ENCODE results near the gene MYH11.

MYH11 gene

DNA sequence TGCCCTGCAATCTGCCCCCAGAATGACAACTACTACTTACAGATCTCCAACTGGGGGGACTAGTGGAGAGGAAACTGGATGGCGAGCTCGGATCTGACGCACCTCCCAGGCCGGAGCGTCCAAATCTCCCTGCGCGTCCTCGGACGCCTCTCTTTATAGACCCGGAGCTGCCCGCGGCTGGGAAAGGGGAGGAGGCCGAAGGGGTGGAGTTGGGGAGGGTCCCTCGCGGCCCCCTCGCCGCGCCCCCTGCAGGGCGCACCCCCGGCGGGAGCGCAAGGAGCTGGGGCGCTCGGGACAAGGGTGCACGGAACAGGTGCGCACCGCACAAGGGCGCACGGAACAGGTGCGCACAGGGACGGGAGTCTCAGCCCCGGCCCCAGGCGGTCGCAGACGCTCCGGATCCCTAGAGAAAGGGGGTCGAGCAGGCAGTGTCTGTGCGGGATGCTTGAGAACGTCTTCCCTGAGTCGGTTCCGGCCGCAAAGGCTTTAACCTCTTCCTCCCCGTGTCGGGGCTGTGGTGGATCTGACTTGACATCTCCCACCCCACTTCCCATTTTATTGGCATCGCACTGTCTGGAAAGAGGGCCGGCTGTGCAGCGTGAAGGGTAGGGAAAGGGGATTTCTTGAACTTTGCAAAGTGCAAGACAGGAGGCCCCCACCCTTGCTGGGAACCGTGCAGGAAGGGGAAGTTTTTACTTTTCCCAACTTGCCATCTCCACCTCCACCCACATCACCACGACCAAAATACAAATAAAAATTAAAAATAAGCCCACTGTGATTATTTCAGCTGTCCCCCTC is at the start of gene MYH11:
Gene MYH11, minus strand, starts transcription at position 128 of the 798 bp plus-strand sequence. CDS start 18,776 bp downstream, outside the sequence.
- peak; percentile 25 for DNase-seq (ENCODE audit: low spot score)

DNA sequence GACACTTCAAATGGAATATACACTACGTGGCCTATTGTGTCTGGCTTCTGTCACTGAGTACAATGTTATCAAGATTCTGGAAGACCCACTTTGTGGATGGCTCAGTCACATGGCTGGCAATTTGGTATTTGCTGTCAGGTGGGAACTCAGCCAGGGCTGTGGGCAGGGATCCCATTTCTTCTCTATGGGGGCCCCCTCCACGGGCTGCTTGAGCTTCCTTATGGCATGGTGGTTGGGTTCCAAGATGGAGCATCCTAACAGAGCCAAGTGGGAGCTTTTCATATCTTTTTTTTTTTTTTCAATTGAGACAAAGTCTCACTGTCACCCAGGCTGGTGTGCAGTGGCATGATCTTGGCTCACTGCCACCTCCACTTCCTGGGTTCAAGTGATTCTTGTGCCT is 49.6 kb upstream of the MYH11 start:
- DNase-seq (ENCODE audit: low spot score) = no peak

DNA sequence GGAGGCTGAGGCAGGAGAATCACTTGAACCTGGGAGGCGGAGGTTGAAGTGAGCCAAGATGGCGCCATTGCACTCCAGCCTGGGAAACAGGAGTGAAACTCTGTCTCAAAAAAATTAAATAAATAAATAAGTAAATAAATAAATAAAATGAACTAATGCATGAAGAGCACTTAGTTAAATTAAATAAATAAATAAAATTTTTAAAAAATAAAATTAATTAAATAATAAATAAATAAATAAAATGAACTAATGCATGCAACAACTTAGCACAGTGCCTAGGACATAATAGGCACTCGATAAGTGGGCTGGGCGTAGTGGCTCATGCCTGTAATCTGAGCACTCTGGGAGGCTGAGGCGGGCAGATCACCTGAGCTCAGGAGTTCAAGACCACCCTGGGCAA is 47.1 kb upstream of the MYH11 start:
- no peak for DNase-seq (ENCODE audit: low spot score)

DNA sequence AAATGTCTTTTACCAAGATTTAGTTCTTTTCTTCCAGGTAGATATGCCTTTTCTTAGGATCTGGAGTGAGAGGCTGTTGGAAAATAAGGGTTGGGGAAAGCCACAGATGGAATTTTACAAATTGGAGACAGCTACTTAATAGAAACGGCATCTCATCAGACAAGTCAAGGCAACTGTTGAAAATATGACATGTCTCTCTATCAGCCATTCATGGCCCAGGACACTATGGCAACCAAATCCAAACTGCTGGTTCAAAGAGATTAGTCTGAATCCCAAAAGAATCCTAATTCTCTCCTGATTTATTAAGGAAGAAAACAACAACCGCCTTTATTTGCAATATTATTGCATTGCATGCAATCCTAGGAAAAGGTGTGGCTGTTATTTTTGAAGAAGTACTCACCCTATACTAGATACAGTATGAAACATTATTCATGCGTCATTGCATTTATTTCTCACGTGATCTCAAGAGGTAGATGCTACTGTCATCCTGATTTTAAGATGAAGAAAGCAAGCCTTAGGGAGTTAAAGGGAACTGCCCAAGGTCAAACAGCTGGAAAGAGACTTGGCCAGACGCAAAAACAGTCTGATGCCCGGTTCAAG is 44.2 kb upstream of the MYH11 start:
- DNase-seq (ENCODE audit: low spot score) = no peak

DNA sequence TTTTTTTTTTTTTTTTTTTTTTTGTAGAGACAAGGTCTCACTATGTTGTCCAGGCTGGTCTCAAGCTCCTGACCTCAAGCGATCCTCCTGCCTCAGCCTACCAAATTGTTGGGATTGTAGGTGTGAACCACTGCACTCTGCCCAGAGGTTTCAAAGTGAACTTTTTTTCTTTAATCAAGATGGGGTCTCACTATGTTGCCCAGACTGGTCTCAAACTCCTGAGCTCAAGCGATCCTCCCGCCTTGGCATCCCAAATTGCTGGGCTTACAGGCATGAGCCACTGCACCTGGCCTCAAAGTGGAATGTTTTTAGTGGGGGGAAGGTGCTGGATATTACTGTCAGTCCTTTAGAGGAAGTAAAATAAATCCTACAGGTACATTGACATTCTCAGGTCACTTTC is 43.5 kb upstream of the MYH11 start:
- no peak for DNase-seq (ENCODE audit: low spot score)

DNA sequence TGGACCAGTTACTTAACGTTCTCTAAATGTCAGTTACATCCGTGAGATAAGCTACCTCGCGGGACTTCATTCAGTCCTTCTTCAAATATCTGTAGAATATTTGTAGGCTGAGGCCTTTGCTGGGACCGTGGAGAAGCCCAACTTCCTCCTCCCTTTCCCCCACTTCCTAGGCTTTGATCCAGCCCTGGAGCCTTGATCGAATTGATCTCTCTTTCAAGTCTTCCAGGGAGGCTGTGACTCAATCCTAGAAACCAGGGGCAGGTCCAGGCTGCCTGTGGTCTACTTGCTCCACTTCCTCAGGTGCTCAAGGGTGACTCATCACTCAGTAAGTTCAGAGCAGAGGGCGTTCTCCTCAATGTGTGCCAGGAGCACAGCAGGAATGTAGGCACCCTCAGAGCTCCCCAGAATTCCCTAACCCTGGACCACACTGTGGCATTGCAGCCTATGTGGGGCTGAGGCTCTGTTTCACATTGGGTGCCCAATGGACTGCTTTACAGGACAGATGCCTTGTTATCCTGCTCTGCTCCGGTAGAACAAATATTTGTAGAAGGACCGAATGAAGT is 42.8 kb upstream of the MYH11 start:
- peak; percentile 66 for DNase-seq (ENCODE audit: low spot score)

DNA sequence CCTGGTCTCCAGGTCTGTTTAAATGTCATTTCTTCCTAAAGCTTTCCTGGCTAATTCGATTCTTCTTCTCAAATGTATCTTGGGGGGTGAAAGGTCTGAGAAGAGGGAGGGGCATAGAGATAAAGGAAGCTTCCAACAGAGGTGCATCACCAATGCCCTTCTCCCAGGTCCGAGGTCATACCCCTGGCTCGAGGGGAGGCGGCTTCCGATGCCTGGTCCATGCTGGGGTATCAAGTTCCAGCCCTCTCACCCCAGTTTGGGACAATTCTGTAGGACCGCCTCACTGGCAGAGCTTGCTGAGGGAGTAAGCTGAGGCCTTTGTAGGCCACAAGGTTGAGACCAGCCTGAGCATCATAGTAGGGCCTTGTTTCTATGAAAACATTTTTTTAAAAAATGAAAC is 41.8 kb upstream of the MYH11 start:
- no peak for DNase-seq (ENCODE audit: low spot score)

DNA sequence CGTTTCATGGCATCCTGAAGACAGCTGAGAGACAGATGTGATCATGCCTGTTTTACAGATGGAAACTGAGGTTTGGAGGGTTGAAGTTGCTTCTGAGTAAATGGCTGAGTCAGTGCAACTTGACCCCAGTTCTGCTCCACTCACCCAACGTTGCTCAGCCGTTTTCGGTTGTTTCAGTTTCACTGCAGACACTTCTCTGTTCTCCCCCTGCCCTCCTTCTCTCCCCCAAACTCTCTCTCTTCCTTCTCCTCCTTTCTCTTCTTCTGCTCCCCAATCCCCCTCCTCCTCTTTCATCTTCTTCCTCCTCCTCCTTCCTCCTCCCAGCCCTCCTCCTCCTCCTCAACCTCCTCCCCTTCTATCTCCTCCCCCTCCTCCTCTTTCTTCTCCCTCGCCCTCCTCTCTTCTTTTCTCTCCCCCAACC is 41.0 kb upstream of the MYH11 start:
- peak; percentile 58 for DNase-seq (ENCODE audit: low spot score)

DNA sequence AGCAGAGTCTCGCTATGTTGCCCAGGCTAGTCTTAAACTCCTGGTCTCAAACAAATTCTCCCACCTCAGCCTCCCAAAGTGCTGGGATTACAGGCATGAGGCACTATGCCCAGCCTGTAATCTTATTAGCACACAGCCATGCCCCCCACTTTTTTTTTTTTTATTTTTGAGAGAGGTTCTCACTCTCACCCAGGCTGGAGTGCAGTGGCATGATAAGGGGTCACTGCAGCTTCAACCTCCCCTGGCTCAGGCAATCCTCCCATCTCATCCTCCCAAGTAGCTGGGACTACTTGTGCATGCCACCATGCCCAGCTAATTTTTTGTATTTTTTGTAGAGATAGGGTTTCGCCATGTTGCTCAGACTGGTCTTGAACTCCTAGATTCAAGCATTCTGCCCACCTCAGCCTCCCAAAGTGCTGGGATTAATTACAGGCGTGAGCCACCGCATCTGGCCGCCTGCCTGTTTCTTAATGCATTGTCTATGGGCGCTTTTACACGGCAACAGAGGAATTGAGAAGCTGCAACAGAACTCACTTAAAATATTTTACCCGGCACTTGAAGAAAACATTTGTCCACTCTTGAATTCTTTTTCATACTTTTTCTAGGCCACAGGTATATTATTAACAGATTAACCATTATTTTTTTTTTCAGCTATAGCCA is 40.4 kb upstream of the MYH11 start:
- DNase-seq (ENCODE audit: low spot score) = no peak

DNA sequence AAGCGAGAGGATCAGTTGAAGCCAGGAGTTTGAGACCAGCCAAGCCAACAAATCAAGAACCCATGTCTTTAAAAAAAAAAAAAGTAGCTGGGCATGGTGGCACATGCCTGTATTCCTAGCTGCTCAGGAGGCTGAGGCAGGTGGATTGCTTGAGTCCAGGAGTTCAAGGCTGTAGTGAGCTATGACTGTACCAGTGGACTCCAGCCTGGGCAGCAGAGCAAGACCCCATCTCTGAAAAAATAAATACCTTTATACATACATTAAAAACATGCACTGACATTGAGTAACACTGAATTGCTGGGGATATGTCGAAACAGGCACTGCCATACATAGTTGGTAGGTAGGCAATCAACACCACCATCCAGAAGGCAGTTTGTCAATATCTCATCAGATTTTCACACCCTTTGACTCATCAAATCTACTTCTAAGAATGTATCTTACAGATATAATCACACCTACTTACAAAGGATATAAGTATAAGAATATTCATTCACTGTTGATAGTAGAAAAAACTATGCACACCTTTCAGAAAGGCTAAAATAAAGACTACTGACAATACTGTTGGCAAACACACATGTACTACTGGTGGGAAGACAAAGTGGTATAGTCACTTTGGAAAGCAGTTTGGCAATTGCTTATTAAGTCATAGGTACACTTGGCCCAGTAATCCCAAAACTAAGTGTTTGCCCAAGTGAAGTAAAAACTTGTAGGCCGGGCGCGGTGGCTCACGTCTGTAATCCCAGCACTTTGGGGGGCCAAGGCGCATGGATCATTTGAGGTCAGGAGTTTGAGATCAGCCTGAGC is 37.9 kb upstream of the MYH11 start:
- DNase-seq (ENCODE audit: low spot score) = no peak

DNA sequence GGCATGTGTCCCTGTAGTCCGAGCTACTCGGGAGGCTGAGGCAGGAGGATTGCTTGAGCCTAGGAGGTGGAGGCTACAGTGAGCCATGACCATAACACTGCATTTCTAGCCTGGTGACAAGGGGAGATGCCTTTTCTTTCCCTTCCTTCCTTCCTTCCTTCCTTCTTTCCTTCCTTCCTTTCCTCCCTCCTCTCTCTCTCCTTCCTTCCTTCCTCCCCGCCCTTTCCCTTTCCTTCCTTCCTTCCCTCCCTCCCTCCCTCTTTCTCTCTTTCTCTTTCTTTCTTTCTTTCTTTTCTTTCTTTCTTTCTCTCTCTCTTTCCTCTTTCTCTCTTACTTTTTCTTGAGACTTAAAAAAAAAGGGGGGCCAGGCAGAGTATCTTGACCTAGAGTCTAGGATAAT is 34.7 kb upstream of the MYH11 start:
- no peak for DNase-seq (ENCODE audit: low spot score)

DNA sequence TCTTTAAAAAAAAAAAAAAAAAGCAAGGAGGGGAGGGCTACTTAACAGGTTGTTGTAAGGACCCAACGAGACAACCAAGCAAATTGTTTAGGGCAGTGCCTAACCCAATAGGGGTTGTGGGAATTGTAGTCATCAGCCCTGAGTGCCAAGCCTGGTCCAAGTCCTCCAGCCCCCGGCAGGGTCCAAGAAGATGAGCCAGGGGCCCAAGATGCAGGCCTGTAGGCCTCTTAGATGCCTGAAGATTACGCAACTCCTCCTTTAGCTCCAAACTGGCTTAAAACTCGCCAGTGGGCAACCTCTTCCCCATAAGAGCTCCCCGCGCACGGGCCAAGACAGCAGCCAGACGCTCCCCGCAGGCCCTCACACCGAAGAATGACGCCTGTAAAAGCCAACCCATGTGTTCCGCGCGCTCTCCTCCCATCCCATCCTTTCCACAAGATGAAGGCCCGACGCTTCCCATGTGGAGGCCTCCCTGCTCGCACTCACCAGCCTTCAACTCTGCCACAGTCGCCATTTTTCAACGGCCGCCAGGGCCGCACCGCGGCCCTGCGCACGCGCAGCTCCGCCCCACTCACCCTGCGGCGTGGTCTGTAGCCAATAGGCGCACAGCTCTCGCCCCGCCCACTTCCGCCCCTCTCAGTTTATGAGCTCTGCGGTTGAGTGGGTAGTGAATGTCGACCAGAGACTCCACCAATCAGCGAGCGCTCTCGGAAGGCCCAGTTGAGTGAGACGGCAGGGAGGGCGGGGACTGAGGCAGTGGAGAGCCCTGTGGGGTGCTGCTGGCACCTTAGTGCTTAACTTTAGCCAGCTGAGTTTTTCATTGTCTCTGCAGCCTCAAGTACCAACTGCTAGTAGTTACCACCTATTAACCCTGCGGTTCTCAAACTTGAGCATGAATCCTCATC is 31.5 kb upstream of the MYH11 start, which contains the start of gene CEP20:
Gene CEP20, minus strand, starts transcription at position 532 of the 905 bp plus-strand sequence. Its CDS starts 18 bp downstream, at position 514.
- DNase-seq (ENCODE audit: low spot score) = peak; percentile 100

DNA sequence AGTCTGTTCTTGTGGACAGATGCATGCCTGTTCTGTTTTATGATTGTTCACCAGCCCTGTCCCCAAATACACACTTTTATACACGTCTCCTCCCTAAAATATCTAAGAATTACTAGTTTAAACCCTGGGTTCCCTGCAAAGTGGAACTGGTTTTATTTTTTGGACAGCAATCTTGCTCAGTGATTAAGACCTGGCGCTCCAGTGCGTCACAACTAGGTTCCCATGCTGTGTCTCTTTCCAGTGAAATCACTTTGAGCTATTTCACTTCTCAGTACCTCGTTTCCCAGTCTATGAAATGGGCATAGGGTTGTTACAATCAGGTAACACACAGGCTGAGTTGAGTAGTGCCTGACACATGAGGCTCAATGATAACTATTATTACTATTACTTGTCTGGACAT is 30.5 kb upstream of the MYH11 start:
- no peak for DNase-seq (ENCODE audit: low spot score)

DNA sequence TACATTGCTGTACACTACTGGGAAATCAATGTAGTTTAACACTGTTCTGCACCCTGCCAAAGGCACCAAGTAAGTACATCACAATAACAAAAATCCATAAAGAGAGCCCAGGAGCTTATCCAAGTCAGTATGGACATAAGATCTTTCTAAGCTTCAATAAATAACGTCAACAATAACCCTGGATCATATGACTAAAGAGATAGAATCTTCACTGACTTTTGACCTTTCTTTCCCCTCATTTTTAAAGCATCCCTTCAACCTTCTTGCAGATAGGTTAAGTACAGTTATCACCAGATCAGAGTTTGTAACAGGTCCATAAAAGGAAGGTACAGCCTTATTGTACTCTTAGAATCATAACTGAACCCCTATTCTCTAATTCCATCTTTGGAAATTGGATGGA is 29.2 kb upstream of the MYH11 start:
- DNase-seq (ENCODE audit: low spot score) = no peak

DNA sequence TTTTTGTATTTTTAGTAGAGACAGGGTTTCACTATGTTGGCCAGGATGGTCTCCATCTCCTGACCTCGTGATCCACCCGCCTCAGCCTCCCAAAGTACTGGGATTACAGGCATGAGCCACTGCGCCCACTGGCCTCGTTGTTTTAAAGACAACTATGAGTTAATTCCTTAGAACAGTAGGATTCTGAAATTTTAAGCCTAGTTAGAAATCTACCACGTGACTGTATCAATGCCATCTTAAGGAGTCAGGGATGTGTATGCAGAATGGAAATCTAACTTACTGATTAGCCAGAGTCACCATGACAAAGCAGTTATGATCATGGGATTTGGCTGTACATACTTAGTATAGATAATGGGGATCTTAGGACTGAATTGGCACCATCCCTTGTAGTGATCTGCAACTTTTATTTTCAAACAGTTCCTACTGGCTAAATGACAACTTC is 28.8 kb upstream of the MYH11 start:
- no peak for DNase-seq (ENCODE audit: low spot score)

DNA sequence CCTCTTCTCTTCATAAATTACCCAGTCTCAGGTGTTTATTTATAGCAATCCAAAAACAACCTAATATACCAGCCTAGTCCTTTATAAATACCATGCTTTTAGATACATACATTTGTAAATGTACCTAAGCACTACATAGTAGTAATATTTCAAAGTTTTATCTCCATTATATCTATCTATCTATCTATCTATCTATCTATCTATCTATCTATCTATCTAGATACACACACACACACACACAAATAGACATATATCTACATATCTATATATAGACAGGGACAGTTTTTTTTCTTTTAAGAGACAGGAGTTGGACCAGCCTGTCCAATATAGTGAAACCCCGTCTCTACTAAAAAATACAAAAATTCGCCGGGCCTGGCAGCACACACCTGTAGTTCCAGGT is 25.7 kb upstream of the MYH11 start:
- DNase-seq (ENCODE audit: low spot score) = no peak

DNA sequence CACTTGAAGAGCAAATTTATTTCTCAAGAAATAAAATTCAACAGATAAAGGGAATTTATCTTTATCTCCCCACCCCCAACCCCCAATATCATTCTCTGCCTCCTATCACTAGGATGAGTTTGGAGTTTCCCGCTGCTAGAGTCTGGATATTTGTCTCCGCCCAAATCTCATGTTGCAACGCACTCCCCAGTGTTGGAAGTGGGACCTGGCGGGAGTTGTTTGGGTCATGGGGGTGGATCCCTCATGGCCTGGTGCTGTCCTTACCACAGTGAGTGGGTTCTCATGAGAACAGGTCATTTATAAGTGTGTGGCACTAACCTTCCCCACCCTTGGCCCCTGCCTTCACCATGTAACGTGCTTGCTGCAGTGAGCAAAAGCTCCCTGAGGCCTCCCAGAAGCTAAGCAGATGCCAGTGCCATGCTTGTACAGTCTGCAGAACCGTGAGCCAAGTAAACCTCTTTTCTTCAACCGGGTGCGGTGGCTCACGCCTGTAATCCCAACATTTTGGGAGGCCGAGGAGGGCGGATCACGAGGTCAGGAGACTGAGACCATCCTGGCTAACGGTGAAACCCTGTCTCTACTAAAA is 25.1 kb upstream of the MYH11 start:
- no peak for DNase-seq (ENCODE audit: low spot score)

DNA sequence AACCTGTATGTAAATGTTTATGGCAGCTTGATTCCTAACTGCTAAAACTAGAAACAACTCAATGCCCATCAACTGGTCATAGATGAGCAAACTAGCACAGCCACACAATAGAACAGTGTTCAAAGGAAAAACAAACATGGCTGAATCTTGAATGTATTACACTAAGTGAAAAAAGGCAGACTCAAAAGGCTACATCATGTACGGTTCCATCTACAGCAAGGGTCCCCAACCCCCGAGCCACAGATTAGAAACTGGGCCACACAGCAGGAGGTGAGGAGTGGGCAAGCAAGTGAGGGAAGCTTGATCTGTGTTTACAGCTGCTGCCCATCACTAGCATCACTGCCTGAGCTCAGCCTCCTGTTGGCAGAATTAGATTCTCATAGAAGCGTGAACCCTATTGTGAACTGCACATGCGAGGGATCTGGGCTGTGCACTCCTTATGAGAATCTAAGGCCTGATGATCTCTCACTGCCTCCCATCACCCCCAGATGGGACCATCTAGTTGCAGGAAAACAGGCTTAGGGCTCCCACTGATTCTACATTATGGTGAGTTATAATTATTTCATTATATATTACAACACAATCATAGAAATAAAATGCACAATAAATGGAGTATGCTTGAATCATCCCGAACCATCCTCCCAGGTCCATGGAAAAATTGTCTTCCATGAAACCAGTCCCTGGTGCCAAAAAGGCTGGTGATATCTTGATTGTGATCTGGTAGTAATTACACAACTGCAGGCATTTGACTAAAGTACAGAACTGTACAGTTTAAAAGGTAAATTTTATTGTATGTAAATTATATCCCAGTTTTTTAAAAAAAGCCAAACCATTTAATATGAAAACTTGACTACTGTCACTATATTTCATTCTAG is 23.8 kb upstream of the MYH11 start:
- no peak for DNase-seq (ENCODE audit: low spot score)

DNA sequence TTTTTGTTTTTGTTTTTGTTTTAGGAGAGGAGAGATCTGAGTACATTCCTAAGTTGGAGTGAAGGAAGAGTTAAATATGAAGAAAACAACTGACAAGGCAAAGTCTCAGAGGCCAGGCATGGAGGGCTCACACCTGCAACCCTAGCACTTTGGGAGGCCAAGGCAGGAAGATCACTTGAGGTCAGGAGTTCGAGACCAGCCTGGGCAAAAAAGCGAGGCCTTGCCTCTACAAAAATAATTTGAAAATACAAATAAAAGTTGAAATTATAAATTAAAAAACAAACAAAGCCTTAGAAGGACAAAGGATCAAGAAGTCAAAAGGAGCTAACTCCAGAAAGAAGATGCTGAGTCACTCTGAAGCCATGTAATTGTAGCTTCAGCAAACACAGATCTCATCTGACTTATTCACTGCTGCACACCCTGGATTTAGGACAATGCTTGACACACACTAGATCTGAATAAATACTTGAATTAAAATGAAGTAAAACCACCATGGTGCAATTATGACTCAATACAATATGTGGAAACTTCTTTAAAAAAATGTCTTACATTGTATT is 22.5 kb upstream of the MYH11 start:
- peak; percentile 87 for DNase-seq (ENCODE audit: low spot score)
